Loucy (cell line): ENCODE data around the gene YIF1A.

ENCODE experiments used
- H2AFZ ChIP-seq: fragments of 200-600 bp; sonication (generic); 2 replicates; pipeline ENCODE4 v1.6.0; 2016; ENCODE audit warnings: antibody characterized with exemption, mild to moderate bottlenecking, low read length, moderate library complexity
- H3F3A ChIP-seq: fragments of 200-600 bp; 2 replicates; pipeline ENCODE4 v1.6.0; 2016; ENCODE audit warnings: antibody characterized with exemption, low read depth, mild to moderate bottlenecking
- H3K27me3 ChIP-seq: fragments of 200-600 bp; sonication (generic); 2 replicates; pipeline ENCODE4 v1.6.1; 2014; ENCODE audit warnings: low read length, mild to moderate bottlenecking; ENCODE audit not compliant: insufficient read depth, poor library complexity, severe bottlenecking
- H3K36me3 ChIP-seq: fragments of 200-600 bp; sonication (generic); 2 replicates; pipeline ENCODE4 v1.6.1; 2016; ENCODE audit warnings: low read length; ENCODE audit not compliant: insufficient read depth
- H3K4me1 ChIP-seq: fragments of 200-600 bp; sonication (generic); 2 replicates; pipeline ENCODE4 v1.5.1; 2014; ENCODE audit warnings: low read length, mild to moderate bottlenecking; ENCODE audit not compliant: insufficient read depth, poor library complexity, severe bottlenecking
- H3K4me2 ChIP-seq: fragments of 200-600 bp; sonication (generic); 2 replicates; pipeline ENCODE4 v1.6.0; 2014; ENCODE audit warnings: antibody characterized with exemption, low read length, low read depth, mild to moderate bottlenecking; ENCODE audit not compliant: poor library complexity, severe bottlenecking
- H3K4me3 ChIP-seq: fragments of 200-600 bp; sonication (generic); 2 replicates; pipeline ENCODE4 v1.5.1; 2014; ENCODE audit warnings: low read length, mild to moderate bottlenecking, mixed read lengths; ENCODE audit not compliant: poor library complexity, severe bottlenecking
- H3K79me2 ChIP-seq: fragments of 200-600 bp; sonication (generic); 2 replicates; pipeline ENCODE4 v1.6.1; 2014; ENCODE audit warnings: low read length; ENCODE audit not compliant: insufficient read depth
- H3K9ac ChIP-seq: fragments of 200-600 bp; sonication (generic); 2 replicates; pipeline ENCODE4 v1.6.0; 2014; ENCODE audit warnings: mild to moderate bottlenecking, low read depth, low read length, moderate library complexity; ENCODE audit not compliant: poor library complexity, severe bottlenecking
- H3K9me2 ChIP-seq: fragments of 200-600 bp; sonication (generic); replicated peaks from 2 replicates; pipeline ENCODE4 v1.6.1; 2016; ENCODE audit warnings: low read depth, low read length, mixed read lengths
- H3K9me3 ChIP-seq: fragments of 200-600 bp; sonication (generic); 2 replicates; pipeline ENCODE4 v1.6.1; 2014; ENCODE audit warnings: mild to moderate bottlenecking, antibody characterized with exemption, low read length, low read depth; ENCODE audit not compliant: insufficient read depth
- H4K20me1 ChIP-seq: fragments of 200-600 bp; sonication (generic); 2 replicates; pipeline ENCODE4 v1.6.0; 2014; ENCODE audit warnings: antibody characterized with exemption, low read length, mild to moderate bottlenecking; ENCODE audit not compliant: insufficient read depth, poor library complexity, severe bottlenecking
- CTCF ChIP-seq: fragments of 200-600 bp; sonication (generic); conservative IDR thresholded peaks from 2 replicates; pipeline ENCODE4 v1.5.1; 2014; ENCODE audit warnings: mild to moderate bottlenecking, antibody characterized with exemption, low read length
- EZH2phosphoT487 ChIP-seq: fragments of 200-600 bp; IDR thresholded peaks from 2 replicates; pipeline ENCODE4 v1.6.1; 2018; ENCODE audit warnings: antibody characterized with exemption, mild to moderate bottlenecking, moderate library complexity, borderline replicate concordance

Gene YIF1A

GRCh38 chr11:66287211-66287888, 1.6 kb downstream of the YIF1A start:
- H3K9ac ChIP-seq = peak overlapping the region; percentile 93
- no peaks in the 10 kb centered on the region for H3K9me2 ChIP-seq
- no peaks in the 10 kb centered on the region for H3K36me3 ChIP-seq
- H3K4me1 ChIP-seq = peaks cover 26% of the 10 kb centered on the region
- peak overlapping the region; percentile 95 for H3K4me3 ChIP-seq
- H4K20me1 ChIP-seq = no peaks in the 10 kb centered on the region
- H3K4me2 ChIP-seq = peak overlapping the region; percentile 86
- H3K27me3 ChIP-seq = no peaks in the 10 kb centered on the region
- no peaks in the 10 kb centered on the region for H3F3A ChIP-seq
- peaks cover 14% of the 10 kb centered on the region for H3K79me2 ChIP-seq
- no peak for TF ChIP-seq EZH2phosphoT487
- no peak for TF ChIP-seq CTCF
- H2AFZ ChIP-seq = no peak overlapping the region
- no peaks in the 10 kb centered on the region for H3K9me3 ChIP-seq

GRCh38 chr11:66286699-66287098, 2.2 kb downstream of the YIF1A start:
- no peak overlapping the region for H2AFZ ChIP-seq
- no peaks in the 10 kb centered on the region for H3K9me3 ChIP-seq
- no peak for TF ChIP-seq CTCF
- TF ChIP-seq EZH2phosphoT487 = no peak
- no peaks in the 10 kb centered on the region for H4K20me1 ChIP-seq
- no peaks in the 10 kb centered on the region for H3F3A ChIP-seq
- no peak overlapping the region for H3K4me3 ChIP-seq
- no peaks in the 10 kb centered on the region for H3K9me2 ChIP-seq
- H3K36me3 ChIP-seq = no peaks in the 10 kb centered on the region
- peaks cover 14% of the 10 kb centered on the region for H3K79me2 ChIP-seq
- H3K27me3 ChIP-seq = no peaks in the 10 kb centered on the region
- peaks cover 26% of the 10 kb centered on the region for H3K4me1 ChIP-seq
- no peak overlapping the region for H3K4me2 ChIP-seq
- peak overlapping the region; percentile 93 for H3K9ac ChIP-seq

- TF ChIP-seq EZH2phosphoT487 (no peak), CTCF (no peak)
- Histone ChIP-seq H3K9me3 (no peaks in the 10 kb centered on the region), H3K4me2 (no peak overlapping the region), H2AFZ (no peak overlapping the region), H3K36me3 (no peaks in the 10 kb centered on the region), H4K20me1 (no peaks in the 10 kb centered on the region), H3K4me3 (no peak overlapping the region), H3K9ac (no peak overlapping the region), H3K4me1 (peaks cover 26% of the 10 kb centered on the region), H3K27me3 (no peaks in the 10 kb centered on the region), H3K79me2 (peaks cover 14% of the 10 kb centered on the region), H3K9me2 (no peaks in the 10 kb centered on the region), H3F3A (no peaks in the 10 kb centered on the region)
These were observed 3.5 kb downstream of the YIF1A start for GRCh38 chr11:66285250-66285947.
